Urothelium cell line (cell line): ENCODE data around the gene DNM1.

ENCODE experiments used
- DNase-seq: peaks from one replicate; pipeline ENCODE4 v3.0.0; 2011; ENCODE audit warnings: low spot score, mixed read lengths
- FAIRE-seq: peaks from 2 replicates; lab custom pipeline; 2011; peaks lifted over from hg19 to GRCh38; lab: Jason Lieb, UNC

The DNM1 gene

GRCh38 chr9:128249908-128250838 is 47.0 kb downstream of the DNM1 start:
- no peak for FAIRE-seq
- DNase-seq: peak; percentile 79

DNA sequence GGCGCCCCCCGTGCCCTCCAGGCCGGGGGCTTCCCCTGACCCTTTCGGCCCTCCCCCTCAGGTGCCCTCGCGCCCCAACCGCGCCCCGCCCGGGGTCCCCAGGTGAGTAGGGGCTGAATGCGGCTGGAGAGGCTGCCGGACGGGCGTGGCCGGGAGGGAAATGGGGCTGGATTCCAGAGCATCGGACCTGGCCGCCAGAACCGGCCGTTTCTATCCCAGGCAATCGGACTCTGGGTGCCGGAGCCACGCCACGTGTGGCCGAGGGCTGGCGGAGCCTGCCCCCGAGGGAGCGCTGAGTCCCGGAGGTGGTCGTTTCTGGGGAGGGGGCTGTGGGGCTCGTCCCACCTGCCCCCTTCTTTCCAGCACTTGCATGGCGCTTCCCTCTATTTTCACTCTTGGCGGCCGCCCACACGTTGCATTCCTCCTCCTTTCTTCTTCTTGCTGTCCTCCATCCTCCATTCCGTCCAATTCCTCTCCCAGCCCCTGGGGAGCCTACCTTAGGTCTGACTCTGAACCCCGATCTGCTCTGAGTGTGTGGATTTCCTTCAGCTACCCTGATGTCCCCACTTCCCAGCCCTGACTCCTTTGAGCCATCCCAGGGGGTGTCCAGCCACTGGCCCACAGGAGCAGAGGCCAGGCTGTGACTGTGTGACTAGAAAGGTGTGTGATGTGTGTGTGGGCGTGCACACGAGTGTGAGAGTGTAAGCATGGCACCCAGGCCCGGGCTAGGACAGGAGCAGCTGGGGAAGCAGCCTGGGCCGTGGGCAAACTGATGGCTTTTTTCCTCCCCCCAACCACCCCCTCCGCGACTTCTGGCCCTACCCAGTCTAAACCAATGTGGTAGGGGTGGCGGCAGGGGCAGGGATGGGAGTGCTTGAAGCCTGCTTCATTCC is 47.9 kb downstream of the DNM1 start:
- DNase-seq (no peak), FAIRE-seq (no peak)

DNA sequence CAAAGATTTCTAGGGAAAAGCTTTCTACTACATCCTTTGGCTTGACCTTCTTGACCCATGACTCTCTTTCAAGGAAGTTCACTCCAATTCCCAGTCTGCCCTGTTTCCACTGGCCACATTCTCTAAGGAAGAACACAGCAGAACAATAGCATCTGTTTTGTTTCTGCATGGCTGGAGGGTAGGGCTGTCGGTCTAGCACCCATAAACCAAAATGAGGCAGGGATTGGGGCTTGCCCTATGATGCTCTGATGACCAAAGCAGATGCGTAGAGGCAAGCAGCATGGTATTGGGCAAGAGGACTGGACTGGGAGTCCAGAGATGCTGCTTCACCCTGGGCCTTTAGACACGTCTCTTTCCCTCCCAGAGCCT is 48.5 kb downstream of the DNM1 start:
- FAIRE-seq (no peak), DNase-seq (no peak)

- FAIRE-seq (no peak), DNase-seq (no peak)
Measured at GRCh38 chr9:128252317-128253139, 49.3 kb downstream of the DNM1 start.

DNA sequence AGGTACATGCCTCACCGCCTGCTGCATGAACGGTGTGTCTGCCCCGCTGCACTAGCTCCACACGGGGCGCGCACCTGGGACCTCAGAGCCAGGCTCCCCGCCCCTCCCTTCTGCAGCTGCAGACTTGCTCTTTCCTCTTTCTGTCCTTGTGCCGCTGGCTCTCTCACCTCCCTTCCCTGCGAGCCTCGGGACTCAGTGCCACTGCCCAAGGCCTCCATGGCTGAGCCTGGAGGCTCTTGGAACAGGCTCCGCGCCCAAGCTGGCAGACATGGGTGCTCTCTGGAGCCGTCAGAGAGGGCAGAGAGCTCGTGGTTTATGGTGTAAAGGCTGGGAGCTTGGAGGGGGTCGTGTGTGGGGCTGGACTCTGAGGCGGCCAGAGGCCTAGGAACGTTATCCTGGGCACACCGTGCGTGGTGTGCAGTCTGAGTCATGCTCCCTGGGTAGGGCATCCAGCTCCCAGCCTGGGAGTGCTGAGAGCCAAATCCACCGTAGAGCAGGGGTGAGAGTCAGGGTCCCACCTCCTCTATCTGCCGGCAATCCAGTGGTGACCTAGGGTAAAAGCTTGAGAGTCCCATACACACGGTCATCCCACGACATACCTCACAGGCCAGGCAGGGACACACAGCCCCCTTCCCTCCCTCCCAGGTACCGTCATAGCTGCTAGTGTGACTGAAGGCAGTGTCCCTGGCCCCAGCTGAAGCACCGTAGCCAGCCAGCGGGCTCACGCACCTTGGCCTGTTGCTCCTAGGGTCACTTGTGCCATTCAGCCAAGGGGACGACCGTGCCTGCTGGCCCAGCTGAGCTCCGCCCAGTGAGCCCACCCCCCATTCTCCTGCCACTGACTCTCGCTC is 50.2 kb downstream of the DNM1 start:
- no peak for DNase-seq
- no peak for FAIRE-seq

DNA sequence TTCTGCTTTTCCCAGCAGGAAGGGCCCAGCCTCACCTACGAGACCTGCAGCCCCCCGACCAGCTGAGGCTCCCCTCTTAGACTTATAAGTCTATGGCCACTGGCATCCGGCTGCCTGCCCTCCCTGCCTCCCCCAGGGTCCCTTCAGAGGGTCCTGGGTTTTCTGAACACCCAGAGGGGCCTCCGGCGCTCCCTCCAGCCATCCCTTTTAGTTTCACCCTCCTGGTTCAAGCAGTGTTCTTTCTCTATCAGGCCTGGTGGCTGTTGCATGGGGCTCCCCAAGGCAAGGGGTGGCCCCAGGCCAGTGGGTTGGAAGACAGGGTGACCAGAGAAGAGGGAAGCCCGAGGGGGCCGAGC is 50.8 kb downstream of the DNM1 start:
- FAIRE-seq (no peak), DNase-seq (no peak)

- no peak for FAIRE-seq
- DNase-seq: no peak
Measured at GRCh38 chr9:128254362-128254761, 51.2 kb downstream of the DNM1 start.

GRCh38 chr9:128254855-128255759 is 51.9 kb downstream of the DNM1 start:
- DNase-seq (peak; percentile 72), FAIRE-seq (no peak)

DNA sequence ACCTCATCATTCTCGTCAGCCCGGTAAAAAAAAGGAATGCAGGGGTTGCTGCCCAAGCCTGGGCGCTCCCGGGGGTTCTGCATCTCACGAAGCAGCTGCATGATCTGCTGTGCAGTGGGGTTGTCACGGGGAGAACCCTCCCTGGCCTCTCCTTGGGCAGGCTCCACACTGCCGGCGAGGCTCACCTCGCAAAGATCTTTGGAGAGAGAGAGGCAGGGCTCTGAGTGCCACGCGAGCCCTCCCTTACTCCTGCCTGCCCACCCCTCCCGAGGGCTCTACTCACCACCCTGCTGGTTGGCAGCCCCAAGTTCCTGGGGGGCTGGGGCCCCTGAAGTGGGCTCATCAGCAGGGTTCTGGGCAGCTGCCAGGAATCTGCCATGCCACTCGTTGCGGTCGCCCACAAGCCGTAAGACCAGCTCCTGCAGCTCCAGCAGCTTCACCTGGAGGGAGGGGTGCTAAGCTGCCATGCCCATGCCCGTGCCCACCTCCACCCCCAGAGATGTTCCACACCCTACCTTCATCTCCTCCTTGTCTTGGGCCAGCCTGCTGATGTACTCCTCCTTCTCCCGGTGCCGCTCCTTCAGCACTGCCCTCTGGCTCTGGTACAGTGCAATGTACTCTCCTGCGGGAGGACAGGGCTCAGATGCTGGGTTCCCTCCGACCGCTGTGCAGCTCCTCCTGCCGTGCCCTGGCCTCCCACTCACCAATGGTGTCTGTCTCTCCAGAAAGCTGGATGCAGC is 54.1 kb downstream of the DNM1 start:
- FAIRE-seq: no peak
- DNase-seq: no peak

- DNase-seq (no peak), FAIRE-seq (no peak)
Measured at GRCh38 chr9:128257907-128258306, 54.7 kb downstream of the DNM1 start.

DNA sequence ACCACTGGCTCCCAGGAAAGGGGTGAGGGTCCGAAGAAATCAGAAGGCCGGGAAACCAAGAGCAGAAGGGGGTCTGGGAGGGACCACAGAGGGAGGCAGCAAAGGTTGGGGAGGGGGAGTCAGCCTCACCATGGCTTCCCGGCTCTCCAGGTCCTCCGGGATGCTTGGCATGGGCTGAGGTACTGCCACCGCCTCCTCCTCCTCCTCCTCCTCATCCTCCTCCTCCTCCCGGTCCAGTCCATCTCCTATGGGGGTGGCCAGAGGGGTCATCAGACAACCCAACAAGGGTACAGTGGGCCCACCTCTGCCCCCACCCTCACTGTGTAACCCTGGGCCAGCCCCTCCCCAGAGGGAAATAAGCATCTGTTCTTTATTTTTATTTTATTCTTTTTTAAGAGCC is 55.1 kb downstream of the DNM1 start:
- DNase-seq (no peak), FAIRE-seq (no peak)

- FAIRE-seq: no peak
- no peak for DNase-seq
Measured at GRCh38 chr9:128259156-128259555, 56.0 kb downstream of the DNM1 start.

DNA sequence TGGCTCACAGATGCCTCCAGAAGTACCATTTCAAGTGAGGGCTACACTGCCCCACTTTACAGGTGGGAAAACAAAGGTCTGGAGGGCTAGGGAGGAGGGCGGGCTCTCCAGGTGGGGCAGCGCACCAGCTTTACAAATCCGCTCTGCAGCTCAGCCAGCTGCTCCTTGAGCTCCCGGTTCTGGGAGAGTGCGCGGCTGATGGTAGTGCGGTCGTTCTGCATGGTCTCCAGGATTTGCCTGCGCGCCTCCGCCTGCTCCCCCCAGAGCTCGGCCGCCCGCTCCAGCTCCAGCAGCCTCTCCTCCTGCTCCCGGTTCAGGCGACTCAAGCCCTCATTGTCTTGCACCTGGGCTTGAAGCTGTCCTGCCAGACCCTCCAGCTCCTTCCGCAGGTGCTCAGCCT is 57.2 kb downstream of the DNM1 start:
- DNase-seq (no peak), FAIRE-seq (no peak)

DNA sequence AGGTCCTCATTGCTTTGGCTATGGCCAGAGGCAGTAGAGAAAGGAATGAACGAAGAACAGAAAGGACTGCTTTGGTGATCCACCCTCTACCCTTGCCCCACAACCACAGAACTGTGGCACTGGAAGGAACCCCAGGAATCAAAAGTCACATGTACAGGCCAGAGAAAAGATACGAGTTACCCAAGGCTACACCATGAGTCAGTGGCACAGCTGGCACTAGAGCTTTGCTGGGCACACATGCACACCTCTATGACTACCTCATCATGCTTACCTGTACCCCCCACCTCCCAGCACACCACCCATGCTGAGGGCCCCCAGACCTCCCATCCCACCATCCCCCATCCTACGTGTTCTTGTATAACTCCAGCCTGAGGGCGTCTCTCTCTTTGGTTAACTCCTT is 59.5 kb downstream of the DNM1 start:
- no peak for FAIRE-seq

DNA sequence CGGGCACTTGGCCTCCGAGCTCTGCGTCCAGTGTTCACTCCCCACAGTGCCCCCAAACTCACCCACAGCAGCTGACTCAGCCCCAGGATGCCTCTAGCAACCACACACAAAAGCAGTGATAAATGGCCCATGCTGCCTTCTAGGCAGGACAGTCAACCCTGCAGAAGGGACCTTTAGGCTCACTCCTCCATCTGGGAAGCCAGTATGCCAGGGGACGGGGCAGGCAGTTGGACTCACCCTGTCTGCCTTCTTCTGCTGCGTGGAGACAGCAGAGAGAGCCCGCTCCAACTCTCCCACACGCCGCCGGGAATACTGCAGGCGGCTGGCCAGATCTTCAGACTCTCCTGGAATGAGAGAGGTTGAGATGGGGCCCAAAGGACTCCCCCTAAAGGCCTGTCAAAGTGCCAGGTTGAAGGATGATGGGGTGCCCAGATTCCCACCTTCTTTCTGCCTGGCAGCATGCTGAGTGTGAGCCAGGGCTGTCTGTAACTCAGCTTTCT is 62.2 kb downstream of the DNM1 start:
- FAIRE-seq: no peak
- DNase-seq: no peak

More for the DNA sequence above, 59.5 kb downstream of the DNM1 start:
- no peak for DNase-seq

GRCh38 chr9:128266868-128267590 is 63.9 kb downstream of the DNM1 start:
- DNase-seq: no peak
- no peak for FAIRE-seq

DNA sequence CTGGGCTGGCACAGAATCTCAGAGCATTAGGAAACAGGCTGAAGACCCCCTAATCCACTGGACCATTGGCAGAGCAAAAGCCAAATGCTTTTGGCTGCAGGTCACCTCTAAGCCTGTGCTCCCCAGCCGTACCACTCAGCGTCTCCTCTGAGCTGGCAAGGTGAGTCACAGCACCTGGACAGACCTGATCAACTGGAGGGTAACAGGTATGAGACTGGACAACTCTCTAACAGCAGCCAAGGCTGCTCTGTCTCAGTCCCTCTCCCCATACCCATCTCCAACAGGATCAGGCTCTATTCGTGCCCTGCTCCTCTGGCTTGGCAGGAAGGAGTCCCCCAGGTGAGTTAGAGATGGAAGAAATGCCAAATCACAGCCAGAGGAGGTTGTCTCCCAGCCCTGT is 67.9 kb downstream of the DNM1 start:
- DNase-seq (no peak), FAIRE-seq (no peak)

DNA sequence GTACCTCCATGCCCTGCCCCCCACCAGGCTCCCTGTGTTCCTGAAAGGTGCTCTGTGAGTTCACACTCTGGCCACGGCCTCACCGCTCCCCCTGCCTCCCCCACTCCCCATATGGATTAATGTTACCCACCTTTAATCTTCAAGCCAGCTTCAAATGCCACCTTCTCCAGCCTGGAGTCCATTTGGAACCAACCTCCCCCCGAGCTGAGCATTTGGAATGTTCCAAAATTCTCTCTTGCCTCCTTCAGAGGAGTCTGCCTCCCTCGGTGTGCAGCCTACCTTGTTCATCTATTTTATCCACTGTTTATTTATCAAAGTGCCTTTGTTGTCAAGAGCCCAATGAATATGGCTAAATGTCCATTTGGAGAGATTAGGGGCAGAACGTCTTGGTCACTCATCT is 68.3 kb downstream of the DNM1 start:
- DNase-seq (no peak), FAIRE-seq (no peak)
